Pancreas (tissue), 10 donors: ENCODE results near the gene SNU13. TPM values are rescaled to one million over a fixed set of nuclear protein-coding genes. Genes with fewer than 3 reads are reported as not detected.
"Not testable (repeated sequence)": the region's sequence is repeated elsewhere in the genome, so short reads cannot be mapped to it uniquely, and the experiment has no call there.

ENCODE experiments used
- ATAC-seq, 4 donors: fragments of 200-7000 bp; cut with Tn5 transposase; one replicate each; pipeline versions ENCODE4 v1.8.0 to v1.9.1; 2020; ENCODE audit warnings: mild to moderate bottlenecking in 4 of 4, moderate library complexity in 4 of 4
- DNase-seq, 6 donors: peaks; one replicate each; pipeline ENCODE4 v3.0.0-alpha.2; 2020
- FAIRE-seq: peaks from 2 replicates; lab custom pipeline; 2012; peaks lifted over from hg19 to GRCh38; lab: Jason Lieb, UNC
- H3K27ac ChIP-seq, 4 donors: fragments of 200-600 bp; sonication (generic); 1 replicate in 3 of 4; 2 replicates in 1 of 4; pipeline versions ENCODE4 v1.5.0 to v1.8.0; 2020
- H3K27me3 ChIP-seq, 4 donors: fragments of 200-600 bp; one replicate each; pipeline ENCODE4 v1.8.0; 2021
- H3K36me3 ChIP-seq, 3 donors: fragments of 200-600 bp; sonication (generic) in 1 of 3; one replicate each; pipeline versions ENCODE4 v1.5.0 to v1.8.0; 2020 to 2021
- H3K4me1 ChIP-seq, 3 donors: fragments of 200-600 bp; one replicate each; pipeline ENCODE4 v1.8.0; 2021
- H3K4me3 ChIP-seq, 4 donors: fragments of 200-600 bp; sonication (generic) in 2 of 4; one replicate each; pipeline versions ENCODE4 v1.5.0 to v1.8.0; 2020 to 2021
- H3K9me3 ChIP-seq, 4 donors: fragments of 200-600 bp; one replicate each; pipeline ENCODE4 v1.8.0; 2021
- CTCF ChIP-seq, 4 donors: fragments of 200-600 bp; sonication (generic) in 3 of 4; IDR thresholded peaks; one replicate each; pipeline versions ENCODE4 v1.5.0 to v1.8.0; 2021; ENCODE audit warnings: antibody characterized with exemption in 4 of 4
- WGBS, 2 donors: extraction: QIAGEN DNeasy Blood & Tissue Kit; methylation state at CpG; one replicate each; pipeline ENCODE4 v1.1.7; 2013; 5-methylcytosine and 5-hydroxymethylcytosine counted together
- intact Hi-C, 3 donors: fragments of 100-400 bp; cut with DNase I; formaldehyde crosslinking; loops; one replicate each; pipeline versions ENCODE4 v1.11.1 to v1.14.2; 2022
- polyA plus RNA-seq, 2 donors: library from polyadenylated mRNA; stranded (reverse); fragments of 200-250 nt; gene quantifications; one replicate each; pipeline ENCODE4 v1.2.3, GENCODE V29; 2013
- total RNA-seq, 6 donors: library from RNA; stranded (reverse); fragmentation: NEBNext Ultra II Directional in 4 of 6; extraction: Animal tissue kit (Norgen Biotek cat#: 25700) in 4 of 6; gene quantifications; one replicate each; pipeline versions ENCODE4 v1.2.1 to v1.2.4, GENCODE V29; 2021 to 2023
- donor health status: healthy with polysubstance abuse.
- donor health status: DM: no; HTN: no; CAD: no; lungs with moderate emphysema.
- donor health status: DM: no; HTN: no; CAD: no.
- donor health status: control.
- donor health status: control.
- donor health status: Bipolar disorder and iron deficiency.
- donor health status: DM: yes; HTN: yes; CAD: no.
- donor health status: DM: no; HTN: no; CAD: no.
- donor health status: DM: no; HTN: no; CAD: no.
- donor health status: DM: yes; HTN: yes; CAD: no.

SNU13 gene
- total and polyA plus RNA-seq, 8 donors: 43.5 to 89.7 (median 59.5) TPM

- intact Hi-C loops: loop anchor here in 1 of 3 donors (10.0 kb wide), 1 partner anchor 254 kb away; the partner anchor contains the start of gene CENPM
- H3K4me3 ChIP-seq: no peak overlapping the region
- TF ChIP-seq CTCF (IDR thresholded peaks at IDR 0.05): no peak
- 80 to 88% methylated on average over 3 of the region's 3 CpGs for WGBS, 2 donors
- no peaks in the 10 kb centered on the region for H3K9me3 ChIP-seq
- no peak for FAIRE-seq
- H3K36me3 ChIP-seq: no peaks in the 10 kb centered on the region
- H3K4me1 ChIP-seq: peaks cover 0 to 9% (median 6%) of the 10 kb centered on the region in 3 donors
- DNase-seq: peak in 1 of 6 donors; percentile 48
- H3K27me3 ChIP-seq: no peaks in the 10 kb centered on the region
- no peak overlapping the region for H3K27ac ChIP-seq
- ATAC-seq: no peak
Measured at GRCh38 chr22:41690476-41690875, 1.8 kb upstream of the SNU13 start.

- H3K36me3 ChIP-seq: no peaks in the 10 kb centered on the region
- FAIRE-seq (no peak), ATAC-seq (peak; percentile 8 to 33 (median 29)), DNase-seq (peak in 3 of 6 donors; percentile 37 to 67 (median 42))
- no peaks in the 10 kb centered on the region for H3K27me3 ChIP-seq
- peak overlapping the region; percentile 71 to 94 (median 83) for H3K4me3 ChIP-seq
- no peaks in the 10 kb centered on the region for H3K9me3 ChIP-seq
- H3K4me1 ChIP-seq: peaks cover 0 to 9% (median 6%) of the 10 kb centered on the region in 3 donors
- peak overlapping the region; percentile 91 to 96 (median 94) for H3K27ac ChIP-seq
- intact Hi-C loops: no loop called here
- WGBS, 2 donors: 1% methylated on average over 20 of the region's 20 CpGs
- no peak for TF ChIP-seq CTCF (IDR thresholded peaks at IDR 0.05)
Measured at GRCh38 chr22:41687901-41688364, 734 bp downstream of the SNU13 start.

GRCh38 chr22:41686890-41687289, 1.8 kb downstream of the SNU13 start:
- H3K27ac ChIP-seq, H3K4me3 ChIP-seq, H3K36me3 ChIP-seq, ATAC-seq, DNase-seq, H3K4me1 ChIP-seq, H3K9me3 ChIP-seq, H3K27me3 ChIP-seq, intact Hi-C loops, FAIRE-seq: not testable (repeated sequence)
- 70 to 74% methylated on average over 11 of the region's 11 CpGs for WGBS, 2 donors

GRCh38 chr22:41684194-41684593, 4.5 kb downstream of the SNU13 start:
- Histone ChIP-seq H3K27me3 (no peaks in the 10 kb centered on the region), H3K4me1 (peaks cover 0 to 9% (median 6%) of the 10 kb centered on the region in 3 donors), H3K27ac (no peak overlapping the region), H3K4me3 (no peak overlapping the region), H3K9me3 (no peaks in the 10 kb centered on the region), H3K36me3 (peaks cover 0 to 11% (median 0%) of the 10 kb centered on the region in 3 donors)
- no peak for DNase-seq
- WGBS, 2 donors: 79 to 84% methylated on average over 2 to 4 of the region's 4 CpGs
- ATAC-seq: no peak
- no peak for TF ChIP-seq CTCF (IDR thresholded peaks at IDR 0.05)
- intact Hi-C loops: no loop called here
- FAIRE-seq: no peak

GRCh38 chr22:41683616-41684015, 5.1 kb downstream of the SNU13 start:
- Histone ChIP-seq H3K9me3 (no peaks in the 10 kb centered on the region), H3K27me3 (no peaks in the 10 kb centered on the region), H3K4me3 (no peak overlapping the region), H3K4me1 (peaks cover 0 to 9% (median 6%) of the 10 kb centered on the region in 3 donors), H3K36me3 (peaks cover 0 to 15% (median 0%) of the 10 kb centered on the region in 3 donors), H3K27ac (no peak overlapping the region)
- intact Hi-C loops: no loop called here
- FAIRE-seq (no peak), ATAC-seq (no peak), DNase-seq (no peak)
- WGBS, 2 donors: 75 to 84% methylated on average over 3 of the region's 3 CpGs
- no peak for TF ChIP-seq CTCF (IDR thresholded peaks at IDR 0.05)
